GM08714 (cell line): ENCODE measurements around the gene PLEKHA1.

Source experiments
- H3K4me3 ChIP-seq: fragments of 200-500 bp; sonication (Bioruptor generic); 2 replicates; pipeline ENCODE4 v1.5.1; 2014; ENCODE audit warnings: mild to moderate bottlenecking, low read length, inconsistent platforms
- ZNF274 ChIP-seq: IDR thresholded peaks from 2 replicates; pipeline ENCODE4 v1.6.1; 2012; ENCODE audit warnings: mild to moderate bottlenecking, low read depth, low read length

PLEKHA1 gene

GRCh38 chr10:122475591-122476332, 101.3 kb downstream of the PLEKHA1 start:
- TF ChIP-seq ZNF274: no peak
- H3K4me3 ChIP-seq: no peak overlapping the region

GRCh38 chr10:122476333-122476695, 101.8 kb downstream of the PLEKHA1 start:
- H3K4me3 ChIP-seq: no peak overlapping the region
- no peak for TF ChIP-seq ZNF274

- TF ChIP-seq ZNF274: no peak
- H3K4me3 ChIP-seq: no peak overlapping the region
Observed at GRCh38 chr10:122477436-122477835, 102.9 kb downstream of the PLEKHA1 start.

GRCh38 chr10:122478971-122479370, 104.5 kb downstream of the PLEKHA1 start:
- no peak overlapping the region for H3K4me3 ChIP-seq
- no peak for TF ChIP-seq ZNF274

- no peak for TF ChIP-seq ZNF274
- no peak overlapping the region for H3K4me3 ChIP-seq
Observed at GRCh38 chr10:122480146-122480833, 105.8 kb downstream of the PLEKHA1 start.

- no peak overlapping the region for H3K4me3 ChIP-seq
- no peak for TF ChIP-seq ZNF274
Observed at GRCh38 chr10:122481296-122482056, 107.0 kb downstream of the PLEKHA1 start.
